Right atrium auricular region (tissue), 2 donors: ENCODE results near the gene JPH3. TPM values are rescaled to one million over a fixed set of nuclear protein-coding genes. Genes with fewer than 3 reads are reported as not detected.

Source experiments
- DNase-seq: peaks from one replicate; pipeline ENCODE4 v3.0.0-alpha.2; 2019; ENCODE audit warnings: low spot score
- H3K27ac ChIP-seq, 2 donors: fragments of 200-600 bp; sonication (generic); 1 replicate in 1 of 2; 2 replicates in 1 of 2; pipeline ENCODE4 v1.5.1; 2016 to 2019
- H3K27me3 ChIP-seq, 2 donors: fragments of 200-600 bp; sonication (generic); one replicate each; pipeline versions ENCODE4 v1.5.1 to v1.6.0; 2017 to 2019
- H3K36me3 ChIP-seq: fragments of 200-600 bp; sonication (generic); one replicate; pipeline ENCODE4 v1.5.1; 2016
- H3K4me1 ChIP-seq, 2 donors: fragments of 200-600 bp; sonication (generic); one replicate each; pipeline versions ENCODE4 v1.5.1 to v1.6.0; 2017 to 2019
- H3K4me3 ChIP-seq, 2 donors: fragments of 200-600 bp; sonication (generic); 1 replicate in 1 of 2; 2 replicates in 1 of 2; pipeline ENCODE4 v1.5.1; 2017 to 2019; ENCODE audit warnings: mild to moderate bottlenecking in 1 of 2, moderate library complexity in 1 of 2
- H3K9me3 ChIP-seq, 2 donors: fragments of 200-600 bp; sonication (generic); one replicate each; pipeline ENCODE4 v1.5.1; 2019
- total RNA-seq, 2 donors: library from RNA; depleted of rRNA; stranded (reverse); fragments of >200 nt; gene quantifications; one replicate each; pipeline ENCODE4 v1.1.0, GENCODE V29; 2016
- TF ChIP-seq, protein P1 (sequence below), 2 donors: fragments of 200-600 bp; sonication (generic); IDR thresholded peaks; one replicate each; pipeline ENCODE4 v1.5.1; 2019; ENCODE audit warnings: antibody characterized with exemption in 2 of 2

JPH3 gene
- total RNA-seq, result under 1 TPM; 0.08 to 0.11 TPM

- no peaks in the 10 kb centered on the region for H3K36me3 ChIP-seq
- H3K4me1 ChIP-seq, result peaks cover 0 to 11% of the 10 kb centered on the region in 2 donors
- DNase-seq, result no peak
- TF ChIP-seq, protein P1, sequence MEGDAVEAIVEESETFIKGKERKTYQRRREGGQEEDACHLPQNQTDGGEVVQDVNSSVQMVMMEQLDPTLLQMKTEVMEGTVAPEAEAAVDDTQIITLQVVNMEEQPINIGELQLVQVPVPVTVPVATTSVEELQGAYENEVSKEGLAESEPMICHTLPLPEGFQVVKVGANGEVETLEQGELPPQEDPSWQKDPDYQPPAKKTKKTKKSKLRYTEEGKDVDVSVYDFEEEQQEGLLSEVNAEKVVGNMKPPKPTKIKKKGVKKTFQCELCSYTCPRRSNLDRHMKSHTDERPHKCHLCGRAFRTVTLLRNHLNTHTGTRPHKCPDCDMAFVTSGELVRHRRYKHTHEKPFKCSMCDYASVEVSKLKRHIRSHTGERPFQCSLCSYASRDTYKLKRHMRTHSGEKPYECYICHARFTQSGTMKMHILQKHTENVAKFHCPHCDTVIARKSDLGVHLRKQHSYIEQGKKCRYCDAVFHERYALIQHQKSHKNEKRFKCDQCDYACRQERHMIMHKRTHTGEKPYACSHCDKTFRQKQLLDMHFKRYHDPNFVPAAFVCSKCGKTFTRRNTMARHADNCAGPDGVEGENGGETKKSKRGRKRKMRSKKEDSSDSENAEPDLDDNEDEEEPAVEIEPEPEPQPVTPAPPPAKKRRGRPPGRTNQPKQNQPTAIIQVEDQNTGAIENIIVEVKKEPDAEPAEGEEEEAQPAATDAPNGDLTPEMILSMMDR (IDR thresholded peaks at IDR 0.05), result no peak
- peaks cover 0 to 6% of the 10 kb centered on the region in 2 donors for H3K27me3 ChIP-seq
- H3K9me3 ChIP-seq, result no peaks in the 10 kb centered on the region
- H3K4me3 ChIP-seq, result peak within 1 kb of the TSS in 1 of 2 donors; percentile 15
- H3K27ac ChIP-seq, result no peak within 1 kb of the TSS
Observed at GRCh38 chr16:87602001-87602775, at the start of gene JPH3. Gene JPH3, plus strand, starts transcription at chr16:87602508. Its CDS starts 639 bp downstream, at chr16:87603147.

- Histone ChIP-seq H3K36me3 (no peaks in the 10 kb centered on the region), H3K4me1 (peaks cover 0 to 18% of the 10 kb centered on the region in 2 donors), H3K27me3 (no peaks in the 10 kb centered on the region), H3K9me3 (no peaks in the 10 kb centered on the region), H3K27ac (no peak overlapping the region), H3K4me3 (no peak overlapping the region)
- TF ChIP-seq, protein P1 (IDR thresholded peaks at IDR 0.05), result no peak
- DNase-seq, result no peak
Observed at GRCh38 chr16:87552772-87553573, 49.3 kb upstream of the JPH3 start.

GRCh38 chr16:87554754-87555427 is 47.4 kb upstream of the JPH3 start:
- H3K9me3 ChIP-seq, result no peaks in the 10 kb centered on the region
- H3K27me3 ChIP-seq, result no peaks in the 10 kb centered on the region
- peaks cover 0 to 18% of the 10 kb centered on the region in 2 donors for H3K4me1 ChIP-seq
- H3K4me3 ChIP-seq, result no peak overlapping the region
- H3K27ac ChIP-seq, result no peak overlapping the region
- DNase-seq, result no peak
- TF ChIP-seq, protein P1 (IDR thresholded peaks at IDR 0.05), result no peak
- H3K36me3 ChIP-seq, result no peaks in the 10 kb centered on the region

GRCh38 chr16:87555647-87556046 is 46.7 kb upstream of the JPH3 start:
- peaks cover 0 to 12% of the 10 kb centered on the region in 2 donors for H3K4me1 ChIP-seq
- no peak overlapping the region for H3K27ac ChIP-seq
- H3K4me3 ChIP-seq, result no peak overlapping the region
- H3K36me3 ChIP-seq, result no peaks in the 10 kb centered on the region
- TF ChIP-seq, protein P1 (IDR thresholded peaks at IDR 0.05), result no peak
- no peaks in the 10 kb centered on the region for H3K9me3 ChIP-seq
- no peak for DNase-seq
- H3K27me3 ChIP-seq, result no peaks in the 10 kb centered on the region

DNA sequence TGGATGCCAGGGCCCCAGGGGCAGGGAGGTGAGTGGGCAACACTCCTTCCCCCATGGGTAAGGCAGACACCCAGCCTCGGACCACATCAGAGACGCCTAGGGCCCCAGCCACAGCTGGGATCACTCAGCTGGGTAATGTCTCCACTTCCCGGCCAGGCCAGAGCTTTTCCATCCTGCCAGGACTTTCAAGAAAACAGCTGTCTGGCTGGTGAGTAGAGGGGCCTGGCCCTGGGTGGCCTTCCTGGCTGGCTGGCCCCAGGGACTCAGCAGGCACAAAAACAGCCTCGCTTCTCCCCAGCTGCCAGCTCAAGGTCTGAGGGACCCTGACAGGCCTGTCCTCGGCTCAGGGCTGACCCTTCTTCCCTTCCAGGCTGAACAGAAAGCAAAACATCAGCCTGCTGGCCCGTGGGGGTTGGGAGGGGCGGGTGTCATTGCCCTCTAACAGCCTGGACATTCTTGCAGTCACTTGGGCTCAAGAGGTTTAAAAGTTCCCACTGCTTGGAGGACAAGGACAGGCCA is 45.3 kb upstream of the JPH3 start:
- DNase-seq, result peak; percentile 70
- Histone ChIP-seq H3K4me3 (peak overlapping the region in 1 of 2 donors; percentile 3), H3K36me3 (no peaks in the 10 kb centered on the region), H3K27me3 (no peaks in the 10 kb centered on the region), H3K9me3 (no peaks in the 10 kb centered on the region), H3K4me1 (peaks cover 0 to 12% of the 10 kb centered on the region in 2 donors), H3K27ac (peak overlapping the region; percentile 56 to 70)
- TF ChIP-seq, protein P1 (IDR thresholded peaks at IDR 0.05), result no peak
